ENCODE data around the gene RWDD4. TPM values are rescaled to one million over a fixed set of nuclear protein-coding genes. Genes with fewer than 3 reads are reported as not detected.

The RWDD4 gene
- total RNA-seq, 1 donor from 2014 or later: 18.0 TPM

GRCh38 chr4:183594823-183595222 is 64.2 kb downstream of the RWDD4 start:
- Histone ChIP-seq H3K27me3 (ENCODE audit: low read depth) (no peaks in the 10 kb centered on the region), H3K9me3 (replicated peaks) (no peaks in the 10 kb centered on the region), H3K27ac (replicated peaks) (no peak overlapping the region), H3K36me3 (no peaks in the 10 kb centered on the region), H3K4me3 (no peak overlapping the region), H3K4me1 (no peaks in the 10 kb centered on the region)
- no peak for TF ChIP-seq CTCF (IDR thresholded peaks at IDR 0.05; ENCODE audit: borderline replicate concordance)
- intact Hi-C loops (cut with micrococcal nuclease): no loop called here
- DNase-seq: no peak

- Histone ChIP-seq H3K4me1 (peaks cover 12% of the 10 kb centered on the region), H3K4me3 (no peak overlapping the region), H3K36me3 (no peaks in the 10 kb centered on the region), H3K27me3 (ENCODE audit: low read depth) (no peaks in the 10 kb centered on the region), H3K9me3 (replicated peaks) (no peaks in the 10 kb centered on the region), H3K27ac (replicated peaks) (no peak overlapping the region)
- TF ChIP-seq CTCF (IDR thresholded peaks at IDR 0.05; ENCODE audit: borderline replicate concordance): no peak
- intact Hi-C loops (cut with micrococcal nuclease): no loop called here
- DNase-seq: no peak
Observed at GRCh38 chr4:183591301-183591700, 67.7 kb downstream of the RWDD4 start.

Other genes starting within 250 kb of the RWDD4 start
- 8.5 TPM for gene CDKN2AIP, start 214.5 kb downstream of the RWDD4 start, total RNA-seq
- 5.9 TPM for gene ING2, start 154.1 kb downstream of the RWDD4 start, total RNA-seq
- gene TRAPPC11, start 108 bp upstream of the RWDD4 start, total RNA-seq: 20.5 TPM
- 12.2 TPM for gene STOX2, start 246.1 kb upstream of the RWDD4 start, total RNA-seq